Mesothelial cell of epicardium (in vitro differentiated cells): Measurements from ENCODE around the gene EXOC4. TPM values are rescaled to one million over a fixed set of nuclear protein-coding genes. Genes with fewer than 3 reads are reported as not detected.

Experiments used
- DNase-seq, 2 experiments: peaks; one replicate each; pipeline ENCODE4 v3.0.0; 2021; ENCODE audit warnings: low spot score in 2 of 2; ENCODE audit not compliant: unreplicated experiment in 2 of 2
- H3K27ac Mint-ChIP-seq: 2 replicates; pipeline ENCODE4 v1.8.0; 2021; ENCODE audit warnings: mixed read lengths
- H3K27me3 Mint-ChIP-seq: 2 replicates; pipeline ENCODE4 v1.8.0; 2021; ENCODE audit warnings: low read depth, mixed read lengths
- H3K36me3 Mint-ChIP-seq: 2 replicates; pipeline ENCODE4 v1.8.0; 2021; ENCODE audit warnings: mixed read lengths
- H3K4me1 Mint-ChIP-seq: 2 replicates; pipeline ENCODE4 v1.8.0; 2021; ENCODE audit warnings: mixed read lengths
- H3K4me3 Mint-ChIP-seq: 2 replicates; pipeline ENCODE4 v1.8.0; 2021; ENCODE audit warnings: mild to moderate bottlenecking, moderate library complexity, mixed read lengths
- H3K9me3 Mint-ChIP-seq: 2 replicates; pipeline ENCODE4 v1.8.0; 2021; ENCODE audit warnings: mixed read lengths
- CTCF ChIP-seq: fragments of 200-600 bp; sonication (generic); IDR thresholded peaks from one replicate; pipeline ENCODE4 v1.5.0; 2021; ENCODE audit warnings: antibody characterized with exemption; ENCODE audit not compliant: unreplicated experiment
- total RNA-seq: library from RNA; stranded (reverse); gene quantifications from 3 replicates; pipeline ENCODE4 v1.2.1, GENCODE V29; 2021

The EXOC4 gene
- total RNA-seq, 1 donor from 2014 or later = 105 TPM

GRCh38 chr7:133781486-133782090 is 528.7 kb downstream of the EXOC4 start:
- H3K27me3 Mint-ChIP-seq = no peaks in the 10 kb centered on the region
- TF ChIP-seq CTCF = no peak
- no peak overlapping the region for H3K27ac Mint-ChIP-seq
- H3K4me1 Mint-ChIP-seq = peaks cover 6% of the 10 kb centered on the region
- no peak for DNase-seq
- H3K9me3 Mint-ChIP-seq = peaks cover 7% of the 10 kb centered on the region
- H3K36me3 Mint-ChIP-seq = peaks cover 3% of the 10 kb centered on the region
- H3K4me3 Mint-ChIP-seq = no peak overlapping the region

- no peak for TF ChIP-seq CTCF
- H3K27me3 Mint-ChIP-seq = no peaks in the 10 kb centered on the region
- DNase-seq = no peak
- peaks cover 7% of the 10 kb centered on the region for H3K9me3 Mint-ChIP-seq
- H3K27ac Mint-ChIP-seq = no peak overlapping the region
- peaks cover 3% of the 10 kb centered on the region for H3K36me3 Mint-ChIP-seq
- peaks cover 6% of the 10 kb centered on the region for H3K4me1 Mint-ChIP-seq
- H3K4me3 Mint-ChIP-seq = no peak overlapping the region
These were observed 529.6 kb downstream of the EXOC4 start for GRCh38 chr7:133782470-133782869.

GRCh38 chr7:133783276-133783675 is 530.4 kb downstream of the EXOC4 start:
- no peak for TF ChIP-seq CTCF

GRCh38 chr7:133784486-133785001 is 531.7 kb downstream of the EXOC4 start:
- Mint-ChIP-seq H3K4me3 (no peak overlapping the region), H3K27ac (no peak overlapping the region), H3K27me3 (no peaks in the 10 kb centered on the region), H3K36me3 (peaks cover 3% of the 10 kb centered on the region), H3K9me3 (peaks cover 1% of the 10 kb centered on the region), H3K4me1 (peaks cover 6% of the 10 kb centered on the region)
- no peak for TF ChIP-seq CTCF
- no peak for DNase-seq

More at GRCh38 chr7:133783276-133783675, 530.4 kb downstream of the EXOC4 start:
- H3K9me3 Mint-ChIP-seq = peaks cover 7% of the 10 kb centered on the region
- H3K36me3 Mint-ChIP-seq = peaks cover 3% of the 10 kb centered on the region
- no peak overlapping the region for H3K4me3 Mint-ChIP-seq
- H3K4me1 Mint-ChIP-seq = peaks cover 6% of the 10 kb centered on the region
- H3K27me3 Mint-ChIP-seq = no peaks in the 10 kb centered on the region
- no peak overlapping the region for H3K27ac Mint-ChIP-seq
- no peak for DNase-seq

GRCh38 chr7:133786401-133786937 is 533.6 kb downstream of the EXOC4 start:
- no peaks in the 10 kb centered on the region for H3K36me3 Mint-ChIP-seq
- no peak overlapping the region for H3K27ac Mint-ChIP-seq
- no peaks in the 10 kb centered on the region for H3K27me3 Mint-ChIP-seq
- H3K4me3 Mint-ChIP-seq = no peak overlapping the region
- no peak for TF ChIP-seq CTCF
- no peak for DNase-seq
- H3K4me1 Mint-ChIP-seq = peaks cover 4% of the 10 kb centered on the region
- no peaks in the 10 kb centered on the region for H3K9me3 Mint-ChIP-seq
